Colon (tissue), 2 donors: ENCODE results near the gene UBIAD1.

ENCODE experiments used
- FAIRE-seq: peaks from 2 replicates; lab custom pipeline; 2012; peaks lifted over from hg19 to GRCh38; lab: Jason Lieb, UNC
- donor health status: control.
- donor health status: control.

Gene UBIAD1

DNA sequence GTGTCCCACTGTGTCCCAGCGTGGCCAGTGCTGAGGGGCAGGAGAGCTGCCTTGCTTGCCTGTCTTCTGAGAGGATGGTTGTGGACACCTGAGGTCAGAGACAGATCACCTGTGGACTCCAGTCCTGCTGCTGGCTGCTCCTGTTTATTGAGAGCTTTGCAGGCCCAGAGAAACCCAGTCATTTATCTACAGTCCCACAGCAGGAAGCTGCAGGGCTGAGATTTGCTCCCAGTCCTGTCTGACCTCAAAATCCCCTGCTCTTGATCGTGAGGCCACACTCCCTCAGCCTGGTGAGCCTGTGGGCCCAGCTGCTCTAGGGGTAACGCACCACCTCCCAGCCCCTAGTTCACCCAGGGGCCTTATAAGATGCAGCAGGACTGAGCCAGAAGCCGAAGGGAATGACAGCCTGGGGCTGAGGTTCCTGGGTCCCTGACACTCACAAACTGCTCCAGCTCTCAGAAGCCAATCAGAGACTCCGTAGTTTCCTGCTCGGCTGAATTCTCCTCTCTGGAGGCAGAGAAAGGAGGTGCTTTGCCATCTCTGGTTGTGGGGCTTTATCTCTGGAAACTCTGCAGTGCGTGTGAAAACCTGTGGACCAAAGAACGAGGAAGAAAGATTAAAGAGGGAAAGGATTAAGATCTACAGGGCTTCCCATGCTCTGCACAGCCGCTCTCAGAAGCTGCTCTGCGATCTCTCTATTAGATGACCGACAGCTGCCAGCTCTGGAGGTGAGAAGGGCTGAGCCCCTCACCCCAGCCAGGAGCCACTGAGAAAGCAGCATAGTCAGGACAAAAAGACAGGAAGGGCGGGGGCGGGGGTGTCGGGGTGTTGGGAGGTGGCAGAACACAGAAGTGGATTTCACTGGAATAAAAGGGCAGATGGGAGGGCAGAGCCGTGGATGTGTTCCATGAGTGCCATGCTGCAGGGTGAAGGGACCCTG is 39.1 kb downstream of the UBIAD1 start:
- FAIRE-seq = no peak

GRCh38 chr1:11314959-11315358 is 42.0 kb downstream of the UBIAD1 start:
- FAIRE-seq = no peak

DNA sequence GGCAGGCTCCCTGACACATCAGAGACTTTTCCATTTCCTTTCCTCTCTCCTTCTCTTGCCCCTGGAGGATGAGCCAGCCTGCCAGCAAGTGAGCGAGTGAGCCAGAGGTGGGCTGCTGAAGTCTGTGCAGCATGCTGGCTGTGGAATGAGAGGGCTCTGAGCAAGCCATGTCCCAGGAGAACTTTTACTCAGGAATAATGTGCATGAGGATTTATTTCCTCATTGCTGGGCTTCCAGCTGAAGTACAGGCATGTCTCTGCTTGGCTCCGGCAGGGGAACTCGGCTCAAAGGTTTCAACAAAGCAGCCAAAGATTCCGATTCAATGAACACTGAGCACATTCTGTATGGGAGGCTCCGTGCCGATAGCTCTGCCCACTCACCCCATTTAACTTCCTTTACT is 43.7 kb downstream of the UBIAD1 start:
- no peak for FAIRE-seq

- FAIRE-seq = no peak
Measured at GRCh38 chr1:11318982-11319381, 46.0 kb downstream of the UBIAD1 start.

- FAIRE-seq = no peak
Measured at GRCh38 chr1:11320153-11320936, 47.3 kb downstream of the UBIAD1 start.

DNA sequence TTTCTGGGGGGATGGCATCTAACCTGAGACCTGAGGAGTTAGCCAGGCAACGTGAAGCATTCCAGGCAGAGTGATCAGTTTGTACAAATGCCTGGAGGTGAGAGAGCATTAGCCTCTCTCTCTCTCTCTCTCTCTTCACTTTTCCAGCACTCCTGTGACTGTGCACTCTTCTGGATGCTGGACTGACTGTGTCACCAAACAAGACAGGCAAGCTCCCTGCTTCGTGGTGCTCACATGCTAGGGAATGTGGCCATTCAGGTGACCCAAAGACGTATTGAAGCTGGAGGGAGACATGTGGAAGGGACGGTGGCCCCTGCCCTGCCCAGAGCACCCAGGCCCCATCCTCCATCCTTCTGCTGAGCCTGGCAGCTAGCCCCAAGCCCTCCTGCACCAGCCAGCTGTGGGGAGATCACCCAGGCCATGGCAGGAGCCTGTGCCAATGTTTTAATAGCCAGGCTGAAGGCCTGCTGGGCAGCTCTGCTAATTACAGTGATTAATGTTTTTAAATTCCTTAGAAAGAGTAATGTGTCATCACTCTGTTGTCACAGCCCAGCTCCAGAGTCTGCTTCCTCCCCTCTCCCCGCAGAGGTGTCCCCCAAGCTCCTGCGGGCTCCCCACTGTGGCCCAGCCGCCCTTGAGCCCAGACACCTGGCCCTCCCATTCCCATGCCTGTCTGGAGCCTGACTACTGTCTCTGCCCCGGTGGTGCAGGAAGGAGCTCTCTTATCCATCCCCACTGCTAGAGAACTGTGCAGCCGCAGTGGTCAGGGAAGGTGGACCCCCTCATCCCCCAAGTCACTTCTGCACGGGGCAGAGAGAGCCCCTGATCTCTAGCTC is 48.9 kb downstream of the UBIAD1 start:
- FAIRE-seq = no peak

DNA sequence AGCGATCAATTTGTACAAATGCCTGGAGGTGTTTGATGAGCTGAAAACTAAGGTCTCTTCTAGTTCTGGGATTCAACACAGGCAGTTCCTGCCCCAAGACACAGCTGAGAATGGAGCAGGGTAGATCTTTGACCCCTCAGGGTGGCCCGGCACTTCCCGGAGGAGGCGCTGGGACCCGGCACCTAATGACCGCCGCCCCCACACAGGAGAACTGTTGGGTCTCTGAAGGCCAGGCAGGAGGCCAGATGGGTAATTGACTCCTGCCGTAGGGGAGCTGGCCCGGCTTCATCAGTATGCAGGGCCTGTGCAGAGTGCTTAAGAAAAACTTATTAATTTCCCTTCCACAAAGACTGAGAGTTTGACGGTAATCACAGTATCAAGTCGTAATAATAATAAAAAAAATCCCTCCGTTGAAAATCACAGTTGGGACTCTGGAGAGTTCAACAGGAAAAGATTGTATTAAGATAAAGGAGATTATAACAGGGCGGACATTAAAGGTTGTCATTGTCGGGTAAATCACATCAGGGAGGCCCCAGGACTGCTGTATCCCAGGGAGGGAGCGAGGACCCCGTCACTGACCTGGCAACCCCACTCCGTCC is 51.7 kb downstream of the UBIAD1 start:
- no peak for FAIRE-seq

GRCh38 chr1:11326070-11326469 is 53.1 kb downstream of the UBIAD1 start:
- no peak for FAIRE-seq

DNA sequence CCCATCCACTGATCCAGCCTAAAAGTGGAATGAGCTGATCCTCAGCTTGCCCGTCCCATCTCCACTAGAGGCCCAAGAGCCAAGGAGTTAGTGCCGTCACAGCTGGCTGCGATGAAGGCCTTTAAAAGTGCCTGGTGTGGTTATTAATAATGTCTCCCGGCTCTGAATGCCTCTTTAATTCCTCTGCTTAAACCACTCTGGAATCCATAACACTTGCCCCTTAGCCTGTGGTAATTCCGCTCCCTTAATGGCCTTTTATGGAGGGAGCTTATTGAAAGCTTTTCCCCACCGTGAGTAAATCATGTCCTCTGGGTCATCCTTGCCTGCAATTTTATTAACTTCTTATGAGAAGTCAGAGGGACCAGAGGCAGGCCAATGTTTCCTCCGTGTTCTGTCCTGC is 55.4 kb downstream of the UBIAD1 start:
- FAIRE-seq = no peak

- FAIRE-seq = no peak
Measured at GRCh38 chr1:11330411-11330810, 57.4 kb downstream of the UBIAD1 start.

DNA sequence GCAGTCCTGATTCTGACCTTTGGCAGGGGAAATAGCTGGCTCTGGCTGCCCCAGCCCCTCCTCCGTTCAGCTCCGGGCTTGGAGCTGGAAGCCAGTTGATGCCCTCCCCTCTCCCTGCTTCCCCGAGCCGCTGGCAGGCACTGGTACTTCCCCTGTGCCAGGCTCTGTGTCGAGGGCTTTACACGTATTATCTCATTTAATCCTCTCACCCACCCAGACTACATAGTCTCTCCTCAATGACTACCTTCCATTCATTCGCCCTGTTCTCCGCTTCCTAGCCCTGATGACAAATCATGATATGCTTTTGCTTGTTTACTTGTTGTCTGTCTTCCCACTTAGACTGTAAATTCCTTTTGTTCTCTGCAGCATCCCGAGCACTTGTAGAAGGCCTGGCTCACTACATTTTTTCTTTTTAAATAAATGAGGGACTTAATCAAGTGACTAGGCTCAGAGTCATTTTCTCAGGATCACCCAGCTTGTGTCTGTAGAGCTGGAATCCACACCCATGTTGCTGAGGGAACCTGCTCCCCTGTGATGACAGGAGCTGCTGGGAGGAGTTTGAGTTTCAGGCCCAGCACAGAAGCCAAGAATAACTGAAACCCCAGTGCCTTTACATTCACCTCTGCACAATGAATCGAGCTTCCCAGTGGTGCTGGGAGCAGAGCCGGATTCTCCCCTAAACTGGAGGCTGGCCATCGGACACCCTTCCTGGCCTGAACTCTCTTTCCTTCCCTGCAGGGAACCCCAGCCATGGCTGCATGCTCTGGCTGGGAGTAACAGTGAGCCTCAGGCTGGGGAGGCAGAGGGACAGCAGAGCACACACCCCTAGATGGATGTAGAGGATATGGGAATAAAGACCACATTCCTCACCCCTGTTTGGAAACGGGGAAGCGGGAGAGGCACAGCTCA is 58.3 kb downstream of the UBIAD1 start:
- FAIRE-seq = no peak

GRCh38 chr1:11331945-11332546 is 59.0 kb downstream of the UBIAD1 start:
- FAIRE-seq = no peak

DNA sequence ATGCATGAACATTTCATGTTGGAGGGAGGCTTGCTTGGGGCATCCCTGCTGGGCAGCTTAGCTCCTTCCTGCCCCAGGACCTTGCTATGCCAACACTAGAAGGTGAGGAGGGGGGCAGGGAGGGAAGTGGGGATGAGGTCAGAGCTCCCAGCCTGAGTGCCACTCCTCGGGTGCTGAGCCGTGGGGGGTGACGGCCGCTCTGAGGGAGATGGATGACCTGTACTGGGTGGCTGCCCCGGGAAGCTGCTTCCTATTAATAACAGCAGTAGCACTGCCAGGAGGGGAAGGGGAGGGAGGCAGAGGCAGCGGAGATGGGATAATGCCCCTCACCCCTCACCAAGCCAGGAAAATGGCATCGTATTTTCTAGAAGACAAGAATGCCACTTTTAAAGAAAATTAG is 60.6 kb downstream of the UBIAD1 start:
- no peak for FAIRE-seq

GRCh38 chr1:11334261-11334804 is 61.3 kb downstream of the UBIAD1 start:
- FAIRE-seq = no peak

DNA sequence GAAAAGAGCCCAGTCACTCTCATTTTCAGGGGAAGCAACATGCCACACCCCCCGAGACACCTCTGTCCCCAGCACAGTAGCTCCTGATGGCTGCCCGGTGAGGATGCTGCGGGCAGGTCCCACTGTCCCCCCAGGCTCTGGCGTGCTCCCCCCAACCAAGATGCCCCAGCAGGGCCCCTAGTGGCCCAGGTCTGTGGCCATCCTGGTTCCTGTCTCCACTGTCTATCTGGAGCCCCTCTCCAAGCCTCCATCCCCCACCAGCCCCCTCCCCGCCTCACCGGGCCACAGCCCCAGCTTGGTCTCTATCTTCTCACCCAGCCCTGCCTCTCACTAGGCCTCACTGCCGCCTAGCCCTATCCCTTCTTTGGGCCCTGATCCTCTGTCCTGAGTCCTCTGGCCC is 61.8 kb downstream of the UBIAD1 start:
- no peak for FAIRE-seq

GRCh38 chr1:11335417-11336056 is 62.5 kb downstream of the UBIAD1 start:
- FAIRE-seq = no peak

DNA sequence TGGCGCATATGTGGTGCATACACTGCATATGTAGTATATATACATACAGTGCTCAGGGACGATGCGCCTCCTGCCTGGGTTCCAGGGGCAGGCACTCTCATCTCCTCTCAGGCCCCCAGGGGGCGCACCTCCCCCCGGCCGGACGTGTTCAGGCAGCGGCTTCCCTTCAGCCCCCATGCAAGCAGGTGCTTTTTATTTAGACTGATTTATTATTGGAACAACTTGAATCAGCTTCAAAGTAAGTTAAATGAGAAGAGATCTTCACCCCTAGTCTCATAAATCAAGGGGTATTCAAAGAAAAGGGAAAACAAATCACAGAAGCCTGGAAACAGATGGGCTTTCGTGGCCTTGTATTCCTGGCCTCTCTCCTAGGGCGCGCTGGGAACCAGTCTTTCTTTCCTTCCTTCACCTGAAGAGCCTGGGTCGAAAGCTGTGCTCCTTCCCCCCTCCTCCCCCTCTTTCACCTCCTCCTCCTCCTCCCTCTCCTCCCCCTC is 64.6 kb downstream of the UBIAD1 start:
- FAIRE-seq = no peak
